ENCODE results near the gene TFRC. TPM values are rescaled to one million over a fixed set of nuclear protein-coding genes. Genes with fewer than 3 reads are reported as not detected.
"Not testable (repeated sequence)": the region's sequence is repeated elsewhere in the genome, so short reads cannot be mapped to it uniquely, and the experiment has no call there.

TFRC gene
- total RNA-seq, 1 donor from 2014 or later: 113 TPM

DNA sequence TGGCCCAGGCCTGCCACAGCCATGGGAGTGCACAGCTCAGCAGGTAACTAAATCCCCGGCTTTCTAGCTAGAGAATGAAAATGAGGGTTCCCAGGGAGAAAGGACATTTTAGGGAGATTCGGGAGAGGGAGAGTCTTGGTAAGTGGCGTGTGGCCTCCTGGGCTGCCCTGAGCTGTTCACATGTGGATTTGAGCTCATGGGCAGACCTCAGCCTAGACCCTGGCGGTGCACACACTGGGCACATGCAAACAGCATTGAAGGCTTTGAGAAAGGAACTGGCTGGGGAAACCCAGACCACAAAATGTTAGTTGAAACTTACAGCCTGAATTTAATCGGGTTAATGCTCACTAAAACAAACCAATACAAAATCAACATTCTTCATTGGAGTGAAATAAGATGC, 72.4 kb downstream of the TFRC start:
- DNase-seq (ENCODE audit: low spot score in 2 of 2) (no peak), FAIRE-seq (no peak)

DNA sequence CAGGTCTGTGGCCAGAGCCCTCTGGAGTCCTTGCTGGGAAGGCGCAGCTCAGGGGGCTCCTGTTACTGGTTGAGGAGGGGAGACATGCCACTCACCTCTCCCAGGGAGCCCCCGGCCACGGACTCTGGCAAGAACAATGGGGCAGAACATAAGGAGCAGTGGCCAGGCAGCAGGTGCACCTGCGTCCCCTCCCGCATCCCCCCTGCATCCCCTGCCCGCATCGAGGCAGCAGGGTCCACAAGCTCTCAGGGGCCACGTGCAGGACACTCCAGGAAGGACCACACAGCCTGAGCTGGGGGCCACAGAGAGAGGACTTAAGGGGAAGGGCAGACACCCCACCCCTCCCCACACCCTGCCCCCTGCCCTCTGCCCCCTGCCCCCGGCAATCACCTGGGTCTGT, 73.0 kb downstream of the TFRC start:
- DNase-seq (ENCODE audit: low spot score in 2 of 2): no peak
- no peak for FAIRE-seq

GRCh38 chr3:196008387-196008786, 73.5 kb downstream of the TFRC start:
- no peak for FAIRE-seq
- DNase-seq (ENCODE audit: low spot score in 2 of 2): no peak

DNA sequence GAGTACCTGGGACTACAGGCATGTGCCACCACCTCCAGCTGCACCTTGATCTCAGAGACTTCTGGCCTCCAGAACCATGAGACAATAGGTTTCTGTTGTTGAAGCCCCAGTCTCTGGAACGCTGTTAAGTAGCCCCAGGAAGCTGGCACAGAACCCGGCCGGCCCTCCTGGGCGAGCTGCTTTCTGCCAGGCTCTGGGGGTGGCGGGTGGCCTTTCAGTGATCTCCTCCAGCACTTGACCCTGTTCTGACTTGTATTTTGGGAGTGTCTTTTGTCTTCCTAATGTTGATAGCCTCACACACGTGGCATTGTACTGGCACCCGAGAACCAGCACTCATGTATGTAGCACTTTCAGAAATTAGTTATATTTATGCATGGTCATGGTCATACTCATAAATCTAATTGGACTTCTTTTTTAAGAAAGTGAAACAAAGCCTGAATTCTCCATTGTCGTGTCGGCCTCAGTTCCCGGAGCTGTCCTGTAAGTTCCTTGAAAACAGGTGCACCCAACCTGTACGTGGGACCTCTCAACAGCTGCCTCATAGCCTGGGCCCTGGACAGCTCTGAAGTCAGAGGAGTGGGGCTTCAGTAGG, 74.0 kb downstream of the TFRC start:
- no peak for FAIRE-seq
- no peak for DNase-seq (ENCODE audit: low spot score in 2 of 2)

DNA sequence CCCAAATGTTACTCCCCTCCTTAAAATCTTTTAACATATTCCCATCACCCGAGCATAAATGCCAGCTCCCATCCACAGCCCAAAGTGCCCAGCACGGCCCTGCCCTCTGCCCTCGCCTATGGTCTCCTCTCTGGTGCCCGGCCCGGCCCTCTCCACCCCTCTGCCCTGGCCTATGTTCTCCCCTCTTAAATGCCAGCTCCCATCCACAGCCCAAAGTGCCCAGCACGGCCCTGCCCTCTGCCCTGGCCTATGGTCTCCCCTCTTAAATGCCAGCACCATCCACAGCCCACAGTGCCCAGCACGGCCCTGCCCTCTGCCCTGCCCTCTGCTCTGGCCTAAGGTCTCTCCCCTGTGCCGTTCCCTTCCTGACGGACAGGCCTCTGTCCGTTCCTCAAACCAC, 76.6 kb downstream of the TFRC start:
- DNase-seq (ENCODE audit: low spot score in 2 of 2); FAIRE-seq: not testable (repeated sequence)

DNA sequence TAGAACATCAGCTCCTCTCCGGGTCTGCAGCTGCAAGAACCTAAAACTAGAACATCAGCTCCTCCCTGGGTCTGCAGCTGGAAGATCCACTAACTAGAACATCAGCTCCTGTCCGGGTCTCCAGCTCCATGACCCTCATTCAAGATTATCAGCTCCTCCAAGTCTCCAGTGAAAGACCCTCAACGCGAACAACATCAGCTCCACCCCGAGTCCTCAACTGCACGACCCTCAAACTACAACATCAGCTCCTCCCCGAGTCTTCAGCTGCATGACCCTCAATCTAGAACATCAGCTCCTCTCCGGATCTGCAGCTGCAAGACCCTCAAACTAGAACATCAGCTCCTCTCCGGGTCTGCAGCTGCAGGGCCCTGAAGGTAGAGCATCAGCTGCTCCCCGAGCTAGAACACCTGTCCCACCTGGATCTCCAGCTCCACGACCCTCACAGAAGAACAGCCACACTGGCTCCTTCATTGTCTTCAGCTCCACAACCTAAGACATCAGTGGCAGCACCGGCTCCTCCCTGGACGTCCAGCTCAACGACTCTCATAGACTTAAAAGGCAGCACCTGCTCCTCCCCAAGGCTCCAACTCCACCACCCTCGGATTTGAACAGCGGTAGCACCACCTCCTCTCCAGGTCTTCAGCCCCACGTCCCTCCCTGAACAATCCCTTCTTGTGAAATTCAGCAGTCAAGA, 77.4 kb downstream of the TFRC start:
- DNase-seq (ENCODE audit: low spot score in 2 of 2); FAIRE-seq: not testable (repeated sequence)

DNA sequence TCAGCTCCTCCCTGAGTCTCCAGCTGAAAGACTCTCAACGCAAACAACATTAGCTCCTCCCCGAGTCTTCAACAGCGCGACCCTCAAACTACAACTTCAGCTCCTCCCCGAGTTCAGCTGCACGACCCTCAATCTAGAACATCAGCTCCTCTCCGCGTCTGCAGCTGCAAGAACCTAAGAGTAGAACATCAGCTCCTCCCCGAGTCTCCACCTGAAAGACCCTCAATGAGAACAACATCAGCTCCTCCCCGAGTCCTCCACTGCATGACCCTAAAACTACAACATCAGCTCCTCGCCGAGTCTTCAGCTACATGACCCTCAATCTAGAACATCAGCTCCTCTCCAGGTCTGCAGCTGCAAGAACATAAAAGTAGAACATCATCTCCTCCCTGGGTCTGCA, 78.3 kb downstream of the TFRC start:
- no peak for DNase-seq (ENCODE audit: low spot score in 2 of 2)
- FAIRE-seq: no peak

DNA sequence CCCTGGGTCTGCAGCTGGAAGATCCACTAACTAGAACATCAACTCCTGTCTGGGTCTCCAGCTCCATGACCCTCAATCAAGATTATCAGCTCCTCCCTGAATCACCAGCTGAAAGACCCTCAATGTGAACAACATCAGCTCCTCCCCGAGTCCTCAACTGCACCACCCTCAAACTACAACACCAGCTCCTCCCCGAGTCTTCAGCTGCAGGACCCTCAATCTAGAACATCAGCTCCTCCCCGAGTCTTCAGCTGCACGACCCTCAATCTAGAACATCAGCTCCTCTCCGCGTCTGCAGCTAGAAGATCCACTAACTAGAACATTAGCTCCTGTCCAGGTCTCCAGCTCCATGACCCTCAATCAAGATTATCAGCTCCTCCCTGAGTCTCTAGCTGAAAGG, 79.2 kb downstream of the TFRC start:
- not testable (repeated sequence) for DNase-seq (ENCODE audit: low spot score in 2 of 2); FAIRE-seq

DNA sequence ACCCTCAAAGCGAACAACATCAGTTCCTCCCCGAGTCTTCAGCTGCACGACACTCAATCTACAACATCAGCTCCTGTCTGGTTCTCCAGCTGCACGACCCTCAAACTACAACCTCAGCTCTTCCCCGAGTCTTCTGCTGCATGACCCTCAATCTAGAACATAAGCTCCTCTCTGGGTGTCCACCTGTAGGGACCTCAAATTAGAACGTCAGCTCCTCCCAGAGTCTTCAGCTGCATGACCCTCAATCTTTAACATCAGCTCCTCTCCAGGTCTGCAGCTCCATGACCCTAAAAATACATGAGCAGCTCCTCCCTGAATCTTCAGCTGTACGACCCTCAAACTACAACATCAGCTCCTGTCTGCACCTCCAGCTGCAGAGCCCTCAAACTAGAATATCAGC, 80.7 kb downstream of the TFRC start:
- DNase-seq (ENCODE audit: low spot score in 2 of 2); FAIRE-seq: not testable (repeated sequence)

DNA sequence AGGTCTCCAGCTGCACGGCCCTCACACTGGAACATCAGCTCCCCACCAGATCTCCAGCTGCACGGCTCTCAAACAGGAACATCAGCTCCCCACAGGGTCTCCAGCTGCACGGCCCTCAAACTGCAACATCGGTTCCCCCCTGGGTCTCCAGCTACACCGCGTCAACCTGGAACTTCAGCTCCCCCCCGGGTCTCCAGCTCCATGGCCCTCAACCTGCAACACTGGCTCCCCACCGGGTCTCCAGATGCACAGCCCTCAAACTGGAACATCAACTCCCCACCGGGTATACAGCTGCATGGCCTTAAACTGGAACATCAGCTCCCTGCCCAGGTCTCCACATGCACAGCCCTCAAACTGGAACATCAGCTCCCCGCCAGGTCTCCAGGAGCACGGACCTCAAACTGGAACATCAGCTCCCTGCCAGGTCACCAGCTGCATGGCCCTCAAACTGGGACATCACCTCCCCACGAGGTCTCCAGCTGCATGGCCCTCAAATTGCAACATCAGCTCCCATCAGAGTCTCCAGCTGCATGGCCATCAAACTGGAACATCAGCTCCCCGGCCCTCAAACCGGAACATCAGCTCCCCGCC, 81.4 kb downstream of the TFRC start:
- not testable (repeated sequence) for DNase-seq (ENCODE audit: low spot score in 2 of 2); FAIRE-seq

DNA sequence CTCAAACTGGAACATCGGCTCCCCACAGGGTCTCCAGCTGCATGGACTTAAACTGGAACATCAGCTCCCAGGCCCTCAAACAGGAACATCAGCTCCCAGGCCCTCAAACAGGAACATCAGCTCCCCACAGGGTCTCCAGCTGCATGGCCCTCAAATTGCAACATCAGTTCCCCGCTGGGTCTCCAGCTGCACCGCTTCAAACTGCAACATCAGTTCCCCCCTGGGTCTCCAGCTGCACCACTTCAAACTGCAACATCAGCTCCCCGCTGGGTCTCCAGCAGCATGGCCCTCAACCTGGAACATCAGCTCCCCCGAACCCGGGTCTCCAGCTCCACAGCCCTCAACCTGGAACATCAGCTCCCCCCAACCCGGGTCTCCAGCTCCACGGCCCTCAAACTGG, 82.0 kb downstream of the TFRC start:
- no peak for FAIRE-seq

More for the DNA sequence above, 82.0 kb downstream of the TFRC start:
- DNase-seq (ENCODE audit: low spot score in 2 of 2): no peak

Small RNA genes within 50 kb of the gene (small RNA-seq; reads per million reads assigned to genes)
- not detected for gene RNU7-18P

Other genes starting within 250 kb of the TFRC start
- gene TNK2, start 173.5 kb downstream of the TFRC start, total RNA-seq: 11.0 TPM
- not detected for gene ZDHHC19, start 129.3 kb upstream of the TFRC start, total RNA-seq
- not detected for gene SLC51A, start 134.4 kb upstream of the TFRC start, total RNA-seq
- 15.1 TPM for gene PCYT1A, start 205.6 kb upstream of the TFRC start, total RNA-seq
- 36.7 TPM for gene DYNLT2B, start 236.2 kb upstream of the TFRC start, total RNA-seq